Ishikawa (cell line): ENCODE measurements around the gene PHF21A.

ENCODE experiments used
- CEBPB ChIP-seq: IDR thresholded peaks from 2 replicates; pipeline ENCODE4 v1.6.1; 2012
- CREB1 ChIP-seq: IDR thresholded peaks from 2 replicates; pipeline ENCODE4 v1.6.1; 2012; ENCODE audit warnings: low read depth
- EGR1 ChIP-seq: IDR thresholded peaks from 2 replicates; pipeline ENCODE4 v1.6.1; 2012
- EP300 ChIP-seq: IDR thresholded peaks from 2 replicates; pipeline ENCODE4 v1.6.1; 2012; ENCODE audit warnings: borderline replicate concordance
- FOXM1 ChIP-seq: IDR thresholded peaks from 2 replicates; pipeline ENCODE4 v1.6.1; 2012; ENCODE audit warnings: low read depth, borderline replicate concordance
- MAX ChIP-seq: IDR thresholded peaks from 2 replicates; pipeline ENCODE4 v1.6.1; 2012
- NFIC ChIP-seq: IDR thresholded peaks from 2 replicates; pipeline ENCODE4 v1.6.1; 2012
- RAD21 ChIP-seq: IDR thresholded peaks from 2 replicates; pipeline ENCODE4 v1.6.1; 2012; ENCODE audit warnings: low read depth
- REST ChIP-seq: IDR thresholded peaks from 2 replicates; pipeline ENCODE4 v1.6.1; 2012; ENCODE audit warnings: low read depth, mild to moderate bottlenecking
- TAF1 ChIP-seq: IDR thresholded peaks from 2 replicates; pipeline ENCODE4 v1.6.1; 2012; ENCODE audit warnings: low read depth, mild to moderate bottlenecking
- TCF12 ChIP-seq: IDR thresholded peaks from 2 replicates; pipeline ENCODE4 v1.6.1; 2012; ENCODE audit warnings: low read depth
- TEAD4 ChIP-seq: IDR thresholded peaks from 2 replicates; pipeline ENCODE4 v1.6.1; 2012
- USF1 ChIP-seq: IDR thresholded peaks from 2 replicates; pipeline ENCODE4 v1.6.1; 2012
- YY1 ChIP-seq: IDR thresholded peaks from 2 replicates; pipeline ENCODE4 v1.6.1; 2012; ENCODE audit warnings: low read depth
- ZBTB7A ChIP-seq: IDR thresholded peaks from 2 replicates; pipeline ENCODE4 v1.6.1; 2012; ENCODE audit warnings: low read depth

Gene PHF21A

GRCh38 chr11:46063138-46063537, 58.1 kb downstream of the PHF21A start:
- TF ChIP-seq EGR1 (no peak), YY1 (no peak), MAX (no peak), EP300 (no peak), RAD21 (no peak), FOXM1 (no peak), TCF12 (no peak), USF1 (no peak), REST (no peak), TEAD4 (no peak), NFIC (no peak), CREB1 (no peak), TAF1 (no peak)

- TF ChIP-seq FOXM1 = no peak
- TF ChIP-seq USF1 = no peak
- TF ChIP-seq MAX = no peak
Measured at GRCh38 chr11:46060013-46060412, 61.2 kb downstream of the PHF21A start.

GRCh38 chr11:46057489-46057888, 63.8 kb downstream of the PHF21A start:
- no peak for TF ChIP-seq TCF12
- TF ChIP-seq CEBPB = no peak
- TF ChIP-seq REST = no peak
- no peak for TF ChIP-seq YY1
- TF ChIP-seq NFIC = no peak
- TF ChIP-seq USF1 = no peak
- TF ChIP-seq RAD21 = no peak
- TF ChIP-seq ZBTB7A = no peak
- no peak for TF ChIP-seq TAF1
- no peak for TF ChIP-seq FOXM1
- TF ChIP-seq MAX = no peak
- no peak for TF ChIP-seq EGR1
- TF ChIP-seq EP300 = no peak
- no peak for TF ChIP-seq TEAD4
- TF ChIP-seq CREB1 = no peak

- TF ChIP-seq EGR1 (no peak), USF1 (no peak), YY1 (no peak), REST (no peak), FOXM1 (no peak), CREB1 (no peak)
Measured at GRCh38 chr11:46055371-46055770, 65.9 kb downstream of the PHF21A start.
